Nephron (organoid): ENCODE data around the gene BACH2.
A peak's percentile ranks its signal among the peaks of the same experiment; 100 is the strongest.
"Not testable (repeated sequence)": the region's sequence is repeated elsewhere in the genome, so short reads cannot be mapped to it uniquely, and the experiment has no call there.

Experiments used
- H3K27ac Mint-ChIP-seq, 3 experiments: 2 replicates each; pipeline ENCODE4 v1.8.0; 2020; ENCODE audit warnings: mixed read lengths in 3 of 3, mild to moderate bottlenecking in 2 of 3, moderate library complexity in 1 of 3
- H3K27me3 Mint-ChIP-seq: 2 replicates; pipeline ENCODE4 v1.8.0; 2021; ENCODE audit warnings: low read depth, mild to moderate bottlenecking, moderate library complexity, mixed read lengths
- H3K36me3 Mint-ChIP-seq: 2 replicates; pipeline ENCODE4 v1.8.0; 2020; ENCODE audit warnings: low read depth, mixed read lengths
- H3K4me1 Mint-ChIP-seq: 2 replicates; pipeline ENCODE4 v1.8.0; 2020; ENCODE audit warnings: mixed read lengths
- H3K4me3 Mint-ChIP-seq, 3 experiments: 2 replicates each; pipeline ENCODE4 v1.8.0; 2020; ENCODE audit warnings: mild to moderate bottlenecking in 3 of 3, mixed read lengths in 3 of 3, moderate library complexity in 2 of 3
- H3K9me3 Mint-ChIP-seq: 2 replicates; pipeline ENCODE4 v1.8.0; 2020; ENCODE audit warnings: mixed read lengths
- TF ChIP-seq, protein P1 (sequence below), 3 experiments: fragments of 200-600 bp; sonication (generic); IDR thresholded peaks; one replicate each; pipeline ENCODE4 v1.5.0; 2021; ENCODE audit warnings: antibody characterized with exemption in 3 of 3; ENCODE audit not compliant: unreplicated experiment in 3 of 3

BACH2 gene

DNA sequence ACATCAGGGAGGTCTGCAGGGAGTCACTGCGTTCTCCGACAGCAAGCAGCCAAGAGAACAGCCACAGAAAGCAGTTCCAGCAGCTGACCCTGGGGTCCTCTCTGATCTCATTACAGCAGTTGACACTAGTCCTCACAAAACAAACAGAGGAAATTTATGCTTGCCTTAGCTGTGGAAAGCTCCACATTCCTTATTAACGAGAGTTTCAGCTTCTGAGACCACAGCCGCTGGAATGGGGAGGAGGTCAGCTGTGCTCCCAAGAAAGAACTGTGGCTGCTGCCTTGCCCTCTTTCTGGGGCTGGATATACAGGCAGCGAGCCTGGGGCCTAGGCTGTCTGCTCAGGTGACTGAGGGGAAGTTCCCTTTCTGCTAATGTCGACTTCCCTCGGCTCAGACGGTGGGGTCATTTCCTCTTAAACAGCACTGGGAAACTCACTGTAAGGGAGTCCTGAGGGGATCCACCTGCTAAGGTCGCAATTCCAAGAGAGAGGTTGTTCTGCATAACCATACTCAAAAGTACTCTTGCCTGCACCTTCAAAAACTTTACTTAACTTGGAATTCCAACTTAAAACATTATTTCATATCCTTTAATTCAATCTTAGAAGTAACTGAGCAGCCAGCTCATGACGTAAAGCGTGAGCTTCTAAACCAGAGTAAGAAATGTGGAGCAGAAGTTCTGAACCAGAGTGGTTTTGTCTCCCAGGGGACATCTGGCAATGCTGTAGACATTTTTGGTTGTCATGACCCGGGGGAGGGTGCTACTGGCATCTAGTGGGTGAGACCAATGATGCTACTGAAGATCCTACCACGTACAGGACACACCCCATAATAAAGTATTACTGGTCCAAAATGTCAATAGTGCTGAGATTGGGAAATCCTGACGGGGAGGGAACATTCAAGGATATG lies 80.3 kb downstream of the BACH2 start:
- no peak overlapping the region for H3K27ac Mint-ChIP-seq

DNA sequence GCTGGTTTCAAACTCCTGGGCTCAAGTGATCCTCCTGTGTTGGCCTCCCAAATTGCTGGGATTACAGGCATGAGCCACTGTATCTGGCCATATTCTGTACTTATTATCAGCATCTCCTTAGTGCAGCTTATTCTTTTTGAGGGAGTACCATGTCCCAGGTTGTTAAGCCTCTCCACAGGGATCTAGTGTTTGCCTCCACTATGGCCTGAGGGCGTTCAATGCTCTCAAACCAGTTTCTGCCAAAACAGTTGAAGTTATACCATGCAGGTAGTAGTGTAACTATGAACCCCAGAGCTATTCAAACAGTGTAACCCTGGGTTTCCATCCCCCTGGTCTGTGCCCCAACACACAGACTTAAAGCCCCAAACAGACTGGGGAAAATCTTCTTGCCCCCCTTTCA lies 81.7 kb downstream of the BACH2 start:
- peaks cover 28% of the 10 kb centered on the region for H3K4me1 Mint-ChIP-seq
- H3K27me3 Mint-ChIP-seq: no peaks in the 10 kb centered on the region
- no peaks in the 10 kb centered on the region for H3K9me3 Mint-ChIP-seq
- H3K36me3 Mint-ChIP-seq: peaks cover 5% of the 10 kb centered on the region
- no peak overlapping the region for H3K4me3 Mint-ChIP-seq
- TF ChIP-seq, protein P1, sequence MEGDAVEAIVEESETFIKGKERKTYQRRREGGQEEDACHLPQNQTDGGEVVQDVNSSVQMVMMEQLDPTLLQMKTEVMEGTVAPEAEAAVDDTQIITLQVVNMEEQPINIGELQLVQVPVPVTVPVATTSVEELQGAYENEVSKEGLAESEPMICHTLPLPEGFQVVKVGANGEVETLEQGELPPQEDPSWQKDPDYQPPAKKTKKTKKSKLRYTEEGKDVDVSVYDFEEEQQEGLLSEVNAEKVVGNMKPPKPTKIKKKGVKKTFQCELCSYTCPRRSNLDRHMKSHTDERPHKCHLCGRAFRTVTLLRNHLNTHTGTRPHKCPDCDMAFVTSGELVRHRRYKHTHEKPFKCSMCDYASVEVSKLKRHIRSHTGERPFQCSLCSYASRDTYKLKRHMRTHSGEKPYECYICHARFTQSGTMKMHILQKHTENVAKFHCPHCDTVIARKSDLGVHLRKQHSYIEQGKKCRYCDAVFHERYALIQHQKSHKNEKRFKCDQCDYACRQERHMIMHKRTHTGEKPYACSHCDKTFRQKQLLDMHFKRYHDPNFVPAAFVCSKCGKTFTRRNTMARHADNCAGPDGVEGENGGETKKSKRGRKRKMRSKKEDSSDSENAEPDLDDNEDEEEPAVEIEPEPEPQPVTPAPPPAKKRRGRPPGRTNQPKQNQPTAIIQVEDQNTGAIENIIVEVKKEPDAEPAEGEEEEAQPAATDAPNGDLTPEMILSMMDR (IDR thresholded peaks at IDR 0.05; ENCODE audit: unreplicated experiment in 3 of 3): no peak
- no peak overlapping the region for H3K27ac Mint-ChIP-seq

More for the DNA sequence above, 80.3 kb downstream of the BACH2 start:
- H3K4me3 Mint-ChIP-seq: peak overlapping the region; percentile 21 to 36 (median 27)
- H3K9me3 Mint-ChIP-seq: no peaks in the 10 kb centered on the region
- peaks cover 24% of the 10 kb centered on the region for H3K4me1 Mint-ChIP-seq
- H3K27me3 Mint-ChIP-seq: no peaks in the 10 kb centered on the region
- peaks cover 5% of the 10 kb centered on the region for H3K36me3 Mint-ChIP-seq
- TF ChIP-seq, protein P1 (IDR thresholded peaks at IDR 0.05; ENCODE audit: unreplicated experiment in 3 of 3): no peak

DNA sequence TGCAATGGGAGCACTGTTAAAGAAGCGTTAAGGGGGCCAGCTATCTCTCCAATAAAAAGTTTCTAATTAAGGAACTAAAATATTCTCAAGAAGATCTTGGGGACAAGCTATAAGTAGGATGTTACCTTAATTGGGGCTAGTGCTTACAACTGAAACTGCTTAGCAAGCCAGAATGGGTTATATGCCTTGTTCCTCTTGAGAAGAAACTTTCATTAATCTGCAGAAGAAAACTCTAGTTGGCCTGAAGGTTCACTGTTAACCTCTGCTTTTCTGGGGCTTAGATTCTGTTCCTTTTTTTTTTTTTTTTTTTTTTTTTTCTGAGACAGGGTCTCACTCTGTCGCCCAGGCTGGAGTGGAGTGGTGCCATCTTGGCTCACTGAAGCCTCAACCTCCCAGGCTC lies 82.2 kb downstream of the BACH2 start:
- Mint-ChIP-seq H3K27ac (peak overlapping the region in 2 of 3 experiments; percentile 53 to 55), H3K4me1 (peaks cover 29% of the 10 kb centered on the region), H3K27me3 (no peaks in the 10 kb centered on the region), H3K9me3 (no peaks in the 10 kb centered on the region), H3K4me3 (no peak overlapping the region), H3K36me3 (peaks cover 5% of the 10 kb centered on the region)
- TF ChIP-seq, protein P1 (IDR thresholded peaks at IDR 0.05; ENCODE audit: unreplicated experiment in 3 of 3): no peak

DNA sequence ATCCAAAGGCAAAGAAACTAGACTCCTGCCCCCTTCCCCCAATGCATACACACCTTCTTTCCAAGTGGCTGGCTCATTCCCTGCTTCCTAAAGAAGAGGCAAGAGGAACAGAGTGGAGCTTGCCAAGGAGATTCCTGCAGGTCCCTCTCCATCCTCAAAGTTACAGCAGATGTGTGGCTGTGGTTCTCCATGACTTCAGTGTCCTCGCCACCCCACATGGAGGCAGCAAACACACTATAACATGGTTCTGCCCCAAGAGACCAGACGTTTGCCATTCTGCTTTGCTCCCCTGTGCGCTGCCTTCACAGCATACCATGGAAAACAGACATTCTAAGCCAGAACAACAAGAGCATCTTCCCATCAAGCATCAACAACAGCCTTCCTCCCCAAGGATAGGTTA lies 84.4 kb downstream of the BACH2 start:
- peak overlapping the region in 1 of 3 experiments; percentile 8 for H3K4me3 Mint-ChIP-seq
- H3K9me3 Mint-ChIP-seq: no peaks in the 10 kb centered on the region
- H3K27me3 Mint-ChIP-seq: no peaks in the 10 kb centered on the region
- peak overlapping the region in 2 of 3 experiments; percentile 51 to 76 for H3K27ac Mint-ChIP-seq
- peaks cover 29% of the 10 kb centered on the region for H3K4me1 Mint-ChIP-seq
- TF ChIP-seq, protein P1 (IDR thresholded peaks at IDR 0.05; ENCODE audit: unreplicated experiment in 3 of 3): no peak
- peaks cover 10% of the 10 kb centered on the region for H3K36me3 Mint-ChIP-seq

DNA sequence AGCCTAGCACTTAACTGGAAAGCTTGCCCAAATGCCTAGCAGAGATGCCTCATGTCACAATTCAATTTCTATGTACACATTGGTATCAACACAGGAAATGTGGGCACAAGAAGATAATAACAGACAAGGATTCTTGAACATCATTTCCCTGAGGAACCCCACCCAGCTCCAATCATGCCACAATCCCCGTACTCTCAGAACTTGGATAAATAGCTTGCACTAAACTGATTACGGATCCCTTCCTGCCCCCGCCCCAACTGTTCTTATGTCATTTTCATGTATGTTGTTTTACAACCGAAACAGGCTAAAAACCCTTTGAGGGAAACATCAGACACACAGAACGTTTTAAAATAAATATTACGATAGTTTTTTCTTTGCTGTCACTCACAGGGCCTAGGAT lies 87.1 kb downstream of the BACH2 start:
- H3K4me1 Mint-ChIP-seq: peaks cover 29% of the 10 kb centered on the region
- no peak overlapping the region for H3K27ac Mint-ChIP-seq
- no peaks in the 10 kb centered on the region for H3K9me3 Mint-ChIP-seq
- H3K36me3 Mint-ChIP-seq: peaks cover 25% of the 10 kb centered on the region
- TF ChIP-seq, protein P1 (IDR thresholded peaks at IDR 0.05; ENCODE audit: unreplicated experiment in 3 of 3): no peak
- no peaks in the 10 kb centered on the region for H3K27me3 Mint-ChIP-seq
- H3K4me3 Mint-ChIP-seq: no peak overlapping the region

DNA sequence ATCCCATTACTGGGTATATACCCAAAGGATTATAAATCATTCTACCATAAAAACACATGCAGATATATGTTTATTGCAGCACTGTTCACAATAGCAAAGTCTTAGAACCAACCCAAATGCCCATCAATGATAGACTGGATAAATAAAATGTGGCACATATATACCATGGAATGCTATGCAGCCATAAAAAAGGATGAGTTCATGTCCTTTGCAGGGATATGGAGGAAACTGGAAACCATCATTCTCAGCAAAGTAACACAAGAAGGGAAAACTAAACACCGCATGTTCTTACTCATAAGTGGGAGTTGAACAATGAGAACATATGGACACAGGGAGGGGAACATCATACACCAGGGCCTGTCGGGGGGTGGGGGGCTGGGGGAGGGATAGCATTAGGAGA lies 88.0 kb downstream of the BACH2 start:
- H3K4me3 Mint-ChIP-seq, H3K9me3 Mint-ChIP-seq, H3K27ac Mint-ChIP-seq, H3K27me3 Mint-ChIP-seq: not testable (repeated sequence)
- peaks cover 24% of the 10 kb centered on the region for H3K4me1 Mint-ChIP-seq
- H3K36me3 Mint-ChIP-seq: peaks cover 29% of the 10 kb centered on the region
